Liver (tissue), 9 donors: Measurements from ENCODE around the gene LETMD1. TPM values are rescaled to one million over a fixed set of nuclear protein-coding genes. Genes with fewer than 3 reads are reported as not detected.

Experiments used
- DNase-seq: peaks from one replicate; pipeline ENCODE4 v3.0.0-alpha.2; 2017; ENCODE audit warnings: low spot score
- H3K27ac ChIP-seq, 2 donors: one replicate each; pipeline ENCODE4 v1.7.0; 2013; ENCODE audit warnings: inconsistent platforms in 2 of 2, low read length in 2 of 2, control low read depth in 1 of 2, low read depth in 1 of 2, mild to moderate bottlenecking in 1 of 2
- H3K27me3 ChIP-seq, 4 donors: one replicate each; pipeline versions ENCODE4 v1.6.1 to v1.7.0; 2013; ENCODE audit warnings: low read length in 3 of 4, inconsistent platforms in 1 of 4, mild to moderate bottlenecking in 1 of 4, moderate library complexity in 1 of 4; ENCODE audit not compliant: control insufficient read depth in 4 of 4, insufficient read depth in 4 of 4
- H3K36me3 ChIP-seq, 4 donors: one replicate each; pipeline versions ENCODE4 v1.6.1 to v1.7.0; 2013; ENCODE audit warnings: low read length in 3 of 4, mild to moderate bottlenecking in 3 of 4, low read depth in 1 of 4, moderate library complexity in 1 of 4; ENCODE audit not compliant: control insufficient read depth in 4 of 4, insufficient read depth in 3 of 4
- H3K4me1 ChIP-seq, 4 donors: one replicate each; pipeline versions ENCODE4 v1.6.1 to v1.7.0; 2013; ENCODE audit warnings: low read length in 3 of 4, mild to moderate bottlenecking in 3 of 4, moderate library complexity in 1 of 4; ENCODE audit not compliant: control insufficient read depth in 4 of 4, insufficient read depth in 4 of 4
- H3K4me3 ChIP-seq, 3 donors: one replicate each; pipeline versions ENCODE4 v1.6.1 to v1.7.0; 2013; ENCODE audit warnings: low read length in 3 of 3, control low read depth in 1 of 3, low read depth in 1 of 3, mild to moderate bottlenecking in 1 of 3
- H3K9ac ChIP-seq, 2 donors: one replicate each; pipeline ENCODE4 v1.7.0; 2013; ENCODE audit warnings: low read length in 2 of 2, mild to moderate bottlenecking in 2 of 2, moderate library complexity in 2 of 2, control low read depth in 1 of 2, low read depth in 1 of 2
- H3K9me3 ChIP-seq, 4 donors: one replicate each; pipeline versions ENCODE4 v1.6.1 to v1.7.0; 2013; ENCODE audit warnings: low read length in 3 of 4; ENCODE audit not compliant: control insufficient read depth in 4 of 4
- CTCF ChIP-seq: fragments of 150-350 bp; IDR thresholded peaks from 2 replicates; pipeline ENCODE4 v1.5.1; 2017; ENCODE audit warnings: improper control_type of control experiment, low read depth, low read length; ENCODE audit not compliant: missing input control
- EGR1 ChIP-seq, 2 donors: IDR thresholded peaks; 2 replicates each; pipeline ENCODE4 v1.6.1; 2016 to 2018; ENCODE audit warnings: antibody characterized with exemption in 2 of 2, low read depth in 2 of 2
- FOXA1 ChIP-seq: IDR thresholded peaks from 2 replicates; pipeline ENCODE4 v1.6.1; 2016; ENCODE audit warnings: antibody characterized with exemption
- GABPA ChIP-seq, 2 donors: IDR thresholded peaks in 1 of 2; conservative IDR thresholded peaks in 1 of 2; 2 replicates each; pipeline ENCODE4 v1.6.1; 2016; ENCODE audit warnings: antibody characterized with exemption in 2 of 2, mild to moderate bottlenecking in 1 of 2, moderate library complexity in 1 of 2
- HNF4A ChIP-seq, 2 donors: conservative IDR thresholded peaks; 2 replicates each; pipeline ENCODE4 v1.6.1; 2016; ENCODE audit warnings: antibody characterized with exemption in 2 of 2, mild to moderate bottlenecking in 2 of 2
- MAX ChIP-seq: IDR thresholded peaks from 2 replicates; pipeline ENCODE4 v1.6.1; 2016; ENCODE audit warnings: antibody characterized with exemption
- RAD21 ChIP-seq, 2 donors: IDR thresholded peaks; 2 replicates each; pipeline ENCODE4 v1.6.1; 2016; ENCODE audit warnings: antibody characterized with exemption in 2 of 2, mild to moderate bottlenecking in 2 of 2
- REST ChIP-seq: IDR thresholded peaks from 2 replicates; pipeline ENCODE4 v1.6.1; 2016; ENCODE audit warnings: antibody characterized with exemption, mild to moderate bottlenecking
- RXRA ChIP-seq, 2 donors: IDR thresholded peaks; 2 replicates each; pipeline ENCODE4 v1.6.1; 2017 to 2018; ENCODE audit warnings: antibody characterized with exemption in 2 of 2, mild to moderate bottlenecking in 1 of 2
- SP1 ChIP-seq: IDR thresholded peaks from 2 replicates; pipeline ENCODE4 v1.6.1; 2018; ENCODE audit warnings: antibody characterized with exemption, mild to moderate bottlenecking
- YY1 ChIP-seq: IDR thresholded peaks from 2 replicates; pipeline ENCODE4 v1.6.1; 2016; ENCODE audit warnings: antibody characterized with exemption, mild to moderate bottlenecking
- WGBS: extraction: QIAGEN DNeasy Blood & Tissue Kit; methylation state at CpG from one replicate; pipeline ENCODE4 v1.1.7; 2013; 5-methylcytosine and 5-hydroxymethylcytosine counted together
- polyA plus RNA-seq, 2 donors: library from polyadenylated mRNA; stranded (reverse) in 1 of 2; unstranded in 1 of 2; fragments of 200-250 nt in 1 of 2; fragments of >200 nt in 1 of 2; fragmentation: Nextera tagmentation in 1 of 2; extraction: Ambion mirVana in 1 of 2; gene quantifications; one replicate each; pipeline versions ENCODE4 v1.2.1 to v1.2.3, GENCODE V29; 2013 to 2015
- total RNA-seq, 2 donors: library from RNA; depleted of rRNA; stranded (reverse); fragments of >200 nt; gene quantifications; one replicate each; pipeline ENCODE4 v1.2.3, GENCODE V29; 2014
- donor health status: healthy.
- donor health status: healthy.
- donor health status: healthy.
- donor health status: healthy.
- donor health status: healthy.

Gene LETMD1
- total and polyA plus RNA-seq, 4 donors: 17.6 to 41.0 (median 22.5) TPM

- H3K27me3 ChIP-seq: no peaks in the 10 kb centered on the region
- TF ChIP-seq CTCF: no peak
- no peak for TF ChIP-seq RXRA (IDR thresholded peaks at IDR 0.05)
- TF ChIP-seq FOXA1: no peak
- no peak for TF ChIP-seq RAD21 (IDR thresholded peaks at IDR 0.05)
- H3K27ac ChIP-seq: no peak overlapping the region
- 94% methylated on average over 2 of the region's 2 CpGs for WGBS
- H3K9ac ChIP-seq: no peak overlapping the region
- no peak overlapping the region for H3K4me3 ChIP-seq
- no peak for DNase-seq
- H3K4me1 ChIP-seq: peaks cover 0 to 5% (median under 1%) of the 10 kb centered on the region in 4 donors
- H3K36me3 ChIP-seq: peaks cover 4 to 22% (median 12%) of the 10 kb centered on the region in 4 donors
- no peaks in the 10 kb centered on the region for H3K9me3 ChIP-seq
Observed at GRCh38 chr12:51071663-51072062, 23.5 kb downstream of the LETMD1 start.

- WGBS: 97% methylated on average over 5 of the region's 5 CpGs
- no peak overlapping the region for H3K9ac ChIP-seq
- TF ChIP-seq YY1: no peak
- no peak for TF ChIP-seq CTCF
- no peaks in the 10 kb centered on the region for H3K9me3 ChIP-seq
- no peak overlapping the region for H3K4me3 ChIP-seq
- H3K36me3 ChIP-seq: peaks cover 0 to 8% (median 3%) of the 10 kb centered on the region in 4 donors
- peaks cover 0 to 2% (median under 1%) of the 10 kb centered on the region in 4 donors for H3K4me1 ChIP-seq
- DNase-seq: no peak
- H3K27ac ChIP-seq: no peak overlapping the region
- no peaks in the 10 kb centered on the region for H3K27me3 ChIP-seq
Observed at GRCh38 chr12:51075390-51075789, 27.3 kb downstream of the LETMD1 start.

GRCh38 chr12:51076236-51076930 is 28.3 kb downstream of the LETMD1 start:
- peaks cover 0 to 2% (median 0%) of the 10 kb centered on the region in 4 donors for H3K4me1 ChIP-seq
- no peak for TF ChIP-seq REST
- no peak for TF ChIP-seq YY1
- TF ChIP-seq MAX: no peak
- no peak for TF ChIP-seq SP1
- TF ChIP-seq GABPA (IDR thresholded peaks at IDR 0.05 in 1 of 2, conservative IDR thresholded peaks at IDR 0.05 in 1 of 2): no peak
- TF ChIP-seq HNF4A (conservative IDR thresholded peaks at IDR 0.05): no peak
- no peak for TF ChIP-seq RAD21 (IDR thresholded peaks at IDR 0.05)
- TF ChIP-seq EGR1 (IDR thresholded peaks at IDR 0.05; ENCODE audit: low read depth in 2 of 2): no peak
- no peak for TF ChIP-seq FOXA1
- WGBS: 87% methylated on average over 10 of the region's 10 CpGs

More at GRCh38 chr12:51076236-51076930, 28.3 kb downstream of the LETMD1 start:
- Histone ChIP-seq H3K27me3 (no peaks in the 10 kb centered on the region), H3K9ac (no peak overlapping the region), H3K9me3 (no peaks in the 10 kb centered on the region), H3K27ac (no peak overlapping the region), H3K4me3 (no peak overlapping the region), H3K36me3 (peaks cover 0 to 7% (median 3%) of the 10 kb centered on the region in 4 donors)
- no peak for DNase-seq
